Ammon's horn (tissue), 1 donor: ENCODE measurements around the gene ASCC1.

Experiments
- DNase-seq: peaks from one replicate; pipeline ENCODE4 v3.0.0-alpha.2; 2016; ENCODE audit warnings: low spot score

The ASCC1 gene, protein sequence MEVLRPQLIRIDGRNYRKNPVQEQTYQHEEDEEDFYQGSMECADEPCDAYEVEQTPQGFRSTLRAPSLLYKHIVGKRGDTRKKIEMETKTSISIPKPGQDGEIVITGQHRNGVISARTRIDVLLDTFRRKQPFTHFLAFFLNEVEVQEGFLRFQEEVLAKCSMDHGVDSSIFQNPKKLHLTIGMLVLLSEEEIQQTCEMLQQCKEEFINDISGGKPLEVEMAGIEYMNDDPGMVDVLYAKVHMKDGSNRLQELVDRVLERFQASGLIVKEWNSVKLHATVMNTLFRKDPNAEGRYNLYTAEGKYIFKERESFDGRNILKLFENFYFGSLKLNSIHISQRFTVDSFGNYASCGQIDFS

GRCh38 chr10:72215611-72216549, at the start of gene ASCC1, which contains the start of gene ANAPC16:
Gene ASCC1 (minus strand): TSS chr10:72216276. CDS start chr10:72213298, 2,978 bp downstream.
Gene ANAPC16 (plus strand): TSS chr10:72216012. CDS start chr10:72223915, 7,903 bp downstream.
- DNase-seq, result peak; percentile 95

DNA sequence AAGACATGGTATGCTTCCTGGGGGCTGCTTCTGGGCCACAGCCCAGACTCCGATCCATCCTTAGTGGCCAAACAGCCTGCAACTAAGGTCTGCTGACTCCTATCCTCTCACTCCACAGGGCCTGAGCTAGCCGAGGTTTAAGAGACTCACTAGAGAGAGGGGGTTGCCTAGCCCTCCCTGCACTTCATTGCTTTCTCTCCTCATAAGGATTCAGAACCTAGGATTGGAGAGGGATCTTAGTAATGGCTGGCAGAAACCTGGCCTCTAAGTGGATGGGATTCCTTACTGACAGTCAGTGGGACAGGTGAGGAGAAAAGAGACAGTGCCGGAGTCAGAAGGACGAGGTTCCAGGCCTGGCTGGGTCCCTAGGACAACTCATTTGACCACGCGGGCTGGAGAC, 49.4 kb upstream of the ASCC1 start:
- DNase-seq, result no peak

- DNase-seq, result no peak
These were observed 48.5 kb upstream of the ASCC1 start for GRCh38 chr10:72264536-72264935.

DNA sequence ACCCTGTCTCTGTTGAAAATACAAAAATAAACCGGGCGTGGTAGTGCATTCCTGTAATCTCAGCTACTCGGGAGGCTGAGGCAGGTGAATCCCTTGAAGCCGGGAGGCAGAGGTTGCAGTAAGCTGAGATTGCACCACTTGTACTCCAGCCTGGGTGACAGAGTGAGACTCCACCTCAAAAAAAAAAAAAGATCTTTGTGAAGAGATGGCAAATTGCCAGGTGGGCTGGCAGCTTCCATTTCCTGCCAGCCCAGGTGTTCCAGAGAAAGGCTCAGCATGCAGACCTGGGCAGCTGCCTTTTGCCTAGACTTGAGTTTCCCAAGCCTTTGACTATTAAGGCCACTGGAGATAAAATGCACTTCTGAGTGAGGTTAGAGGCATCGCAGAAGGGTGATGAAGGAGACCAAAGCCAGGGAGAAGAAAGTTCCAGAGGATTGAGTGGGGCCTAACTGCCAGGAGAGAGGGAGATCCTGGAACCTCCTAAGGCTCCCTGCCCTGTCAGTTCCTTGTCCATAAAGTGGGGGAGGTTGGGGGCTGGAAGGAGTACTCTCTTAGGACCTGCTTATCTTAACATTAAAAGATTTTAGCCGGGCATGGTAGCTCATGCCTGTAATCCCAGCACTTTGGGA, 47.7 kb upstream of the ASCC1 start:
- no peak for DNase-seq

- DNase-seq, result peak; percentile 2
These were observed 45.8 kb upstream of the ASCC1 start for GRCh38 chr10:72261784-72262404.

GRCh38 chr10:72260976-72261783, 45.1 kb upstream of the ASCC1 start:
- DNase-seq, result peak; percentile 35

GRCh38 chr10:72260239-72260975, 44.3 kb upstream of the ASCC1 start:
- DNase-seq, result peak; percentile 90

- peak; percentile 43 for DNase-seq
These were observed 43.6 kb upstream of the ASCC1 start for GRCh38 chr10:72259491-72260238.

GRCh38 chr10:72258617-72259016, 42.5 kb upstream of the ASCC1 start:
- DNase-seq, result no peak

- DNase-seq, result peak; percentile 59
These were observed 41.2 kb upstream of the ASCC1 start for GRCh38 chr10:72257051-72257892.

- DNase-seq, result peak; percentile 46
These were observed 40.1 kb upstream of the ASCC1 start for GRCh38 chr10:72255977-72256729.

GRCh38 chr10:72254813-72255568, 38.9 kb upstream of the ASCC1 start:
- DNase-seq, result peak; percentile 99

DNA sequence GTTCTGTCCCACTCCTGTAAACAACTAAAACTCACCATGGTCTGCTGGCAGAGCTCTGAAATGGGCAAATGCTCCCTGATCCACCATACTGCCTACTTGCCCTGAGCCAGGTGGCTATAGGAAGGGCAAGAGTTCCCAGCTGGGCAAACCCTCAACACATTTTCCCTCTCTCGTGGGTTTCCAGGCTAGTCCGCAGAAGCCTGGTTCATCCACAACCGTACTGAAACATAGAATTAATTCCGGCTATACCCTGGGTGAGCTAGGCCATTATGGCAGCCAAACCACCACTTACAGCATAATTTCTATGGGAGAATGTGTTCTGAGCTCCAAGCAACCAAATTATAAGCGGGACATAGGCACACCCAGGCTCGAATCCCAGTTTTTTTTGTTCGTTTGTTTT, 37.5 kb upstream of the ASCC1 start:
- no peak for DNase-seq

DNA sequence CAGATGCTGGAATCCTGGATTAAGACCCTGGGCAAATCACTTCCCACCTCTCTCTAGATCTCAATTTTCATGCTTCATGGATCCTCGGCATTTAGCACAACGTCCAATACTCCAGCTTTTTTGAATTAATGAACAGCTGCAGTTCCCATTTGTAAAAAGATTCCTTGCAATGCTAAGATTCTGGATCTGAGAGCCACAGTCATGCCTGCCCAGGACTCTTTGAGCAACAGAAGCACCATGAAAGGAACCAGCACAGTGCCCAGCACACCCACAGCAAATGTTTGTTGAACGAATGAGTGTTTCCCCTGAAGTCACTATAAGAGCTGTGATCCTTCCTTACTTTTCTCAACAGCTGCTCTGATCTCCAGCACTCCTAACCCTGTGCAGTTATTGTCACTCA, 36.9 kb upstream of the ASCC1 start:
- DNase-seq, result no peak

DNA sequence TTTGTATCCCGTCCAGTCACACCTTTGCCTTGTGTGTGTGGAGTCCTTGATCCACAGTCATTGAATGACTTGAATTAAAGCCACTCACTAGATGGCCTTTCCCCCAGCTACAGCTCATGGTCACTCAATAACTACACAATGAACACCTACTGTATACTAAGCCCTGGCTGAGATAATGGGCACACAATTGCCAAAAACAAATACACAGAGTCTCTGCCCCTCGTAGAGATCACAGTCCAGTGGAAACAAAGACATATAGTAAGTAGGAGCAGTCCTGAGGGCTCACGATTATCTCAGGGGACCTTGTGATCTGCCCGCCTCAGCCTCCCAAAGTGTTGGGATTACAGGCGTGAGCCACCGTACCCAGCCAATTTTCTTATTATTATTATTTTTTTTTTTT, 35.6 kb upstream of the ASCC1 start:
- DNase-seq, result no peak

DNA sequence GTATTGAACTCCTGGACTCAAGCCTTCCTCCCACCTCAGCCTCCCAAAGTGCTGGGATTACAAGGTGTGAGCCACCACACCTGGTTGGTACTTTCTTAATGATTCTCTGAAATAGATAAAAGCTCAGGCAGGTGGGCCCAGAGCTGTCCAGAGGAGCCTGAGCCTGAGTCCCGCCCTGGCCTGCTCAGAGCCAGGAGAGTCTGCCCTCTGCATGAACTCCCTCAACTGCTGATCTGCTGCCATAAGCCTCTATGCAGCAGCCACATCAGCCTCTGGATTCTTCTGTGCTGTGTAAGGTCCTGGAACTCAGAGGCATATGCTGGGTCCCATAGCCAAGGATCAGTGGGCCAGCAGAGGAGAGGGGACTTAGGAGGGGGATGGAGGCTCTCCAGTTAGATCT, 34.6 kb upstream of the ASCC1 start:
- no peak for DNase-seq
